Dendritic cell treated with granulocyte-macrophage colony-stimulating factor and Interleukin-4, amounts not matched to agents 40 ng/mL and 50 ng/mL, for 4 days (primary cell): Measurements from ENCODE around the gene ADD1.

Experiments
- H3K27ac Mint-ChIP-seq: one replicate; pipeline ENCODE4 v1.8.0; 2022; ENCODE audit warnings: mild to moderate bottlenecking, mixed read lengths
- H3K27me3 Mint-ChIP-seq: one replicate; pipeline ENCODE4 v1.8.0; 2022; ENCODE audit warnings: mild to moderate bottlenecking, mixed read lengths
- H3K36me3 Mint-ChIP-seq: one replicate; pipeline ENCODE4 v1.8.0; 2022; ENCODE audit warnings: low read depth, mixed read lengths
- H3K4me1 Mint-ChIP-seq: one replicate; pipeline ENCODE4 v1.8.0; 2022; ENCODE audit warnings: low read depth, mixed read lengths
- H3K4me3 Mint-ChIP-seq: one replicate; pipeline ENCODE4 v1.8.0; 2022; ENCODE audit warnings: mild to moderate bottlenecking, moderate library complexity, mixed read lengths
- H3K9me3 Mint-ChIP-seq: one replicate; pipeline ENCODE4 v1.8.0; 2022; ENCODE audit warnings: mixed read lengths
- intact Hi-C: fragments of 100-400 bp; cut with micrococcal nuclease; formaldehyde crosslinking; loops from one replicate; pipeline ENCODE4 v1.15.0; 2022

ADD1 gene

GRCh38 chr4:2800691-2801596 is 42.7 kb upstream of the ADD1 start:
- Mint-ChIP-seq H3K27ac (peak overlapping the region; percentile 94), H3K9me3 (no peaks in the 10 kb centered on the region), H3K36me3 (peaks cover 100% of the 10 kb centered on the region), H3K27me3 (no peaks in the 10 kb centered on the region), H3K4me1 (peaks cover 96% of the 10 kb centered on the region), H3K4me3 (peak overlapping the region; percentile 86)
- intact Hi-C loops = loop anchor here (1.0 to 5.0 kb wide), 3 partner anchors 9 to 39 kb away; no protein-coding TSS in a partner anchor

GRCh38 chr4:2802618-2803531 is 40.8 kb upstream of the ADD1 start:
- peaks cover 100% of the 10 kb centered on the region for H3K36me3 Mint-ChIP-seq
- H3K27me3 Mint-ChIP-seq = no peaks in the 10 kb centered on the region
- H3K4me1 Mint-ChIP-seq = peaks cover 96% of the 10 kb centered on the region
- H3K4me3 Mint-ChIP-seq = no peak overlapping the region
- peak overlapping the region; percentile 71 for H3K27ac Mint-ChIP-seq
- H3K9me3 Mint-ChIP-seq = no peaks in the 10 kb centered on the region
- intact Hi-C loops = loop anchor here (5.0 kb wide), 1 partner anchor 41 kb away; no protein-coding TSS in a partner anchor

DNA sequence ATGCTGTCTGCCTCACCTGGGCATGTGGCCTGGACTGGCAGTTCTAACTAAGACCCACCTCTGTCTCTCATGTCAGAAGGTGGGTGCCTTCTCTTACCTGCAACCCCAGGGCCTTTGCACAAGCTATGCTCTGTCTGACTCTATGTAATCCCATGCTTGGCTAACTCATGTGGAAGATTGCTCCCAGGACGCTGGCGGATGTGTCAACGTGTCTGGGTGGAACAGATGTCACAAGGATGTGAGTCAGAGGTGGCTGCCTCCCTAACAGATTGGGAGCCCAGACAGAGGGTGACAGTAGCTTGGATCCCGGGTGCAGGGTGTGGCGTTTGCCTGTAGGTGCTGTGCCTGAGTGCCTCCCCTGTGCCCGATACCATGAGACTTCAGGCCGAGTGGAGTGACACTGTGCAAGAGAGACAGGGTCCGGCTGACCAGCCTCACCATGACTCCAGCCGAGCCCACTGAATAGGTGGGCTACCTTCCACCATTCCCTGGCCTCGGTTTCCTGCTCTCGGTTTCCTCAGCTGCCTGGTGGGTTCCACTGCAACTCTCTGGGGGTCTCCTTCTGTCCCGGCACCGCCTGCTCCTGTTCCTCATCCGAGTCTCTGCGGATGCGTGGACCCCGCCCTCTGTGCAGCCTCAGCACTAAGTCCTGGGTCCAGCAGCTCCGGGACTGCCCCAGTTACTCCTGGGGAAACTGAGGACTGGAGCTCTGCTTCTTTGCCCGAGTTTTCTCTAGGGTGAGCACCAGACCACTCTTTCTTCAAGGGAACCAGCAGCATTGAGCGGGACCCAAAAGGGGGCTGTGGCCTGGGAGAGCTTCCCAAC is 39.8 kb upstream of the ADD1 start:
- Mint-ChIP-seq H3K9me3 (no peaks in the 10 kb centered on the region), H3K27ac (peak overlapping the region; percentile 71), H3K36me3 (peaks cover 97% of the 10 kb centered on the region), H3K4me3 (peak overlapping the region; percentile 26), H3K27me3 (no peaks in the 10 kb centered on the region), H3K4me1 (peaks cover 93% of the 10 kb centered on the region)
- intact Hi-C loops = loop anchor here (5.0 kb wide), 1 partner anchor 42 kb away; no protein-coding TSS in a partner anchor

GRCh38 chr4:2804449-2804972 is 39.1 kb upstream of the ADD1 start:
- peaks cover 92% of the 10 kb centered on the region for H3K4me1 Mint-ChIP-seq
- H3K27ac Mint-ChIP-seq = peak overlapping the region; percentile 71

DNA sequence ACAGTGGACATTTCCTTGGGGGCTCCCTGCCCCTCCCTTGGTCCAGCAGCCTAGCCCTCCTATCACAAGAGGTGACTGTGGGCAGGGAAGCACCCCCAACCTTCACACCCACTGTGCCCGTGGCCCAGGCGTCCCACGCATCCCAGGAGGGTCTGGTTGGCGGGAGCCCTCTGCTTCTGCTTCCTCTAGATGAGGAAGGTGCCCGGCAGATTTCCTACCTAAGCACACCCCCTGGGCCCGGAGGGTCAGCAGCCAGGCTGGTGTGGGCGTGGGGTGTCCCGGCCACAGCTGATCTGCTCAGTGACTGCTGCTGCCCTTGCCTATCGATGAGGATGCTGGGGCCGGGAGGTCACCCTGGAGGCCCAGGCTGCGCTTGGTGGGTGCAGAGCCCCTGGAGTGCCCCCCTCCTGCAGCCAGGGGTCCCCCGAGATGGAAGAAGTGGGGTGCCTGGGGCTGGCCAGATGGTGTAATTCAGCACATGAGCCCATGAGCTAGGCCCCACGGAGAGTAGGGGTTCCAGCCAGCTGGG is 38.6 kb upstream of the ADD1 start:
- peak overlapping the region; percentile 71 for H3K27ac Mint-ChIP-seq
- no peaks in the 10 kb centered on the region for H3K27me3 Mint-ChIP-seq
- peaks cover 94% of the 10 kb centered on the region for H3K4me1 Mint-ChIP-seq
- H3K36me3 Mint-ChIP-seq = peaks cover 95% of the 10 kb centered on the region
- H3K4me3 Mint-ChIP-seq = peak overlapping the region; percentile 49
- intact Hi-C loops = loop anchor here (5.0 kb wide), 1 partner anchor 43 kb away; no protein-coding TSS in a partner anchor
- no peaks in the 10 kb centered on the region for H3K9me3 Mint-ChIP-seq

More at GRCh38 chr4:2804449-2804972, 39.1 kb upstream of the ADD1 start:
- Mint-ChIP-seq H3K9me3 (no peaks in the 10 kb centered on the region), H3K27me3 (no peaks in the 10 kb centered on the region), H3K4me3 (peak overlapping the region; percentile 49), H3K36me3 (peaks cover 95% of the 10 kb centered on the region)
- intact Hi-C loops = loop anchor here (5.0 kb wide), 1 partner anchor 42 kb away; no protein-coding TSS in a partner anchor

DNA sequence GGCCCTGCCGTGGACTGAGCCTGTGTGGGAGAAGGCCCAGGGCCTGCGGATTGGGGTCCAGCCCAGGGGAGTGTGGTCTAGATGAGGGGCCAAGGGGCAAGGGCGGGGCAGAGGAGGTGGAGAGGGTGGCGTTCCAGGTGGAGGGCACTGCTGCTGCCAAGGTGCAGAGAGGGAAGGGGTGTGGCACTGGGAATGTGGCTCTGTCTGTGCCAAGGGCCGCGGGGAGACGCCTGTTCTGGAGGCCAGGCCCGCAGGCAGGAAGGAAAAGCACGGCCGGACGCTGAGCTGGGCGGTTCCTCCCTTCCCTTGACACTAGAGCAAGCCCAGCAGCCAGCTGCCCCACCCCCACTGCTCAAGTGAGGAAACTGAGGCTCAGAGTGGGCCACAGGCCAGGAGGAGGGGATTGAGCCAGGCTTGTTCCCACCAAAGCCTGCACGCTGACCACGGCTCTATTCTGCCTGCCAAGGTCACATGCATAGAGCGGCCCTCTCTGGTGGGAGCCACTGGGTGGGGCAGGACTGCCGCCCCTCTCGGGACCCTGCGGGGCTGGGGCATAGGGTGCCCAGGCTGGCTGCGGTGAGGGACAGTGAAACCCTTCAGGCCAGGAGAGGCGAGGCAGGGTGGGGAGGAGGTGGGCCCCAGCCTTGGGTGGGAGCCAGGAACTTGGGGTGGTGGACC is 37.8 kb upstream of the ADD1 start:
- Mint-ChIP-seq H3K4me3 (peak overlapping the region; percentile 49), H3K36me3 (peaks cover 95% of the 10 kb centered on the region), H3K4me1 (peaks cover 94% of the 10 kb centered on the region), H3K27ac (peak overlapping the region; percentile 71), H3K27me3 (no peaks in the 10 kb centered on the region), H3K9me3 (no peaks in the 10 kb centered on the region)
- intact Hi-C loops = no loop called here

DNA sequence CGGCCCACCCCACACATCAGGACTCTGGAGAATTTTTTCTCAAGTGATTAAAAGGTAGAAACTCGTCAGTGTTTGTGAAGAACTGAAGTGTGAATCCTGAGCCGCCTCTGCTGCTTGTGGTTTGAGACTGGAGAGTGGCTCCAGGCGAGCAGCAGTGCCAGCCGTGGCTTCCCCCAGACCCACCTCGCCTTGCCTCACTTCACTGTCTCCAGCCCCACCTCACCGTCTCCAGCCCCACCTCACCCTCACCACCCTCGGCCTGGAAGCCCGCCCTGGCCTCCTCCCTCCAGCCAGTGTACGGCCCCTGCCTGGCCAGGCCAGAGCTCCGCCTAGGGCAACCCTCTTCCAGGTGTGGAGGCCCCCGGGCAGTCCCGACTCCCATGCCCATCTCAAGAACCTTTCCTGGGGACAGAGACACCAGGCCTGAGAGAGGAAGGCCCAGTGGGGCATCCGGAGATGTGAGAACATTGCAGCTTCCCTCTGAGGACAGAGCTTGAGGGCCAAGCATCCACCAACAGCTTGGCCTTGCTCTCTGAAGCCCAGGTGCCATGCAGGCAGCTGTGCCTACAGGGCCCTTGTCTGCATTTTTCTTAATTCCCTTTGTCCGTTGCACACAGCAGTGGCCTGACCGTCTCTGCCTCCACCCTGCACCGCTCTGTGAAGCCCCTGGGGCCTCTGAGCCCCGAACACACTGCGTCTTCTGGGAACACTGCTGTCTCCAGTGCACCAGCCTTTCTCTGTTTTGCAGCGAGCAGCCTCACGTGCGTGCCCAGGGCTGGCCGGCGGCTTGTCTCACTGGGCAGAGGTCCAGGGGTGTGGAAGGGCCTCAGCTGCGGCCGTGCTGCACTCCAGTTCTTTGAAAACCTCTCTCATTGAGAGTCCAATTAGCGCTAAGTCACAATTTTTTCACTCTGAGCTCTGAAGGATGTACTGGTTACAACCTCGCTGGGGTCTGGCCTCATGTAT is 37.0 kb upstream of the ADD1 start:
- Mint-ChIP-seq H3K36me3 (peaks cover 95% of the 10 kb centered on the region), H3K27me3 (no peaks in the 10 kb centered on the region), H3K27ac (peak overlapping the region; percentile 71), H3K4me3 (no peak overlapping the region), H3K4me1 (peaks cover 94% of the 10 kb centered on the region), H3K9me3 (no peaks in the 10 kb centered on the region)
- intact Hi-C loops = no loop called here

DNA sequence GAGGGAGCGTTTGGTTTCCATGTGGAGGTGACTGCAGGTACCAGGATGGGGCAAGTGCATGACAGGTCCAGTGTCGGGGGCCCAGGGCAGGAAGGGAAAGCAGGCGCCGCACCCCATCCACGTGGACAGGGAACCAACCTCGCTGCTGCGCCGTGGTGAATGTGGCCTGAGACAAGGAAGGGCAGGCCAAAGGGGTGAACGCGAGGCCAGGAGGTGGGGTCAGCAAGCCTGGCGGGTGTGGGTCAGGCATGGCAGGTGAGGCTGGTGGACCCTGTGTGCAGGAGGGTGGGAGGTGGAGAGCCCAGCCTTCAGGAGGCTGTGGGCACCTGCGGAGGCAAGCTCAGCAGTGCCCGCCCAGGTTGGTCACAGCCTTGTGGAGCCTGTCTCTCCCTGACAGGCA is 36.1 kb upstream of the ADD1 start:
- no peak overlapping the region for H3K4me3 Mint-ChIP-seq
- H3K4me1 Mint-ChIP-seq = peaks cover 95% of the 10 kb centered on the region
- H3K27ac Mint-ChIP-seq = peak overlapping the region; percentile 71
- H3K27me3 Mint-ChIP-seq = no peaks in the 10 kb centered on the region
- intact Hi-C loops = no loop called here
- peaks cover 95% of the 10 kb centered on the region for H3K36me3 Mint-ChIP-seq
- H3K9me3 Mint-ChIP-seq = no peaks in the 10 kb centered on the region

- Mint-ChIP-seq H3K36me3 (peaks cover 95% of the 10 kb centered on the region), H3K27ac (peak overlapping the region; percentile 57), H3K4me3 (no peak overlapping the region), H3K9me3 (no peaks in the 10 kb centered on the region), H3K4me1 (peaks cover 95% of the 10 kb centered on the region), H3K27me3 (no peaks in the 10 kb centered on the region)
- intact Hi-C loops = no loop called here
These were observed 35.6 kb upstream of the ADD1 start for GRCh38 chr4:2808001-2808400.

- peaks cover 95% of the 10 kb centered on the region for H3K4me1 Mint-ChIP-seq
- H3K36me3 Mint-ChIP-seq = peaks cover 95% of the 10 kb centered on the region
- H3K27ac Mint-ChIP-seq = peak overlapping the region; percentile 82
- intact Hi-C loops = no loop called here
- no peaks in the 10 kb centered on the region for H3K27me3 Mint-ChIP-seq
- H3K9me3 Mint-ChIP-seq = no peaks in the 10 kb centered on the region
- H3K4me3 Mint-ChIP-seq = peak overlapping the region; percentile 65
These were observed 33.9 kb upstream of the ADD1 start for GRCh38 chr4:2809610-2810180.

DNA sequence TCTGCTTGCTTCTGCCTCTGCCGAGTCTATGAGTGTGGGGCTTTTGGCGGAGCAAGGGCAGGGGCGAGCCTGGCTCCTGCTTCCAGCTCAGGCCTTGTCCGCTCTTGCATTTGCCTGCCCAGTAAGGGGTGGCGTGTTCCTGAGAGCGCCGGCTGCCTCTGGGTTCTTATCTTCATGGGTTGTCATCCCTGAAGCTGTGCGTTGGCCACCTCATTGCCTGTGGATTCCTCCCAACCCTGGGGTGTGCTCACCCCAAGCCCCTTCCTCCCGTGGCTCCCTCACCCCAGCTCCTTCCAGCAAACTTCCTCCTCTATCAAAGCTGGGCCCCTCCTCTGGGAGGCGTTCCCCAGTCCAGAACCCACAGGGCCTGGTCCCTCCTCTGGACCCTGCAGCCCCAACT is 33.3 kb upstream of the ADD1 start:
- no peaks in the 10 kb centered on the region for H3K9me3 Mint-ChIP-seq
- peak overlapping the region; percentile 2 for H3K4me3 Mint-ChIP-seq
- H3K27me3 Mint-ChIP-seq = no peaks in the 10 kb centered on the region
- intact Hi-C loops = no loop called here
- peaks cover 95% of the 10 kb centered on the region for H3K4me1 Mint-ChIP-seq
- peak overlapping the region; percentile 82 for H3K27ac Mint-ChIP-seq
- H3K36me3 Mint-ChIP-seq = peaks cover 95% of the 10 kb centered on the region
